HG03460 (cell line): ENCODE results near the gene GPSM3.
A peak's percentile ranks its signal among the peaks of the same experiment; 100 is the strongest.
"Not testable (repeated sequence)": the region's sequence is repeated elsewhere in the genome, so short reads cannot be mapped to it uniquely, and the experiment has no call there.

Experiments
- ATAC-seq: cut with Tn5 transposase; IDR thresholded peaks from one replicate; pipeline ENCODE4 v1.9.1; 2021; ENCODE audit not compliant: unreplicated experiment

The GPSM3 gene

GRCh38 chr6:32188381-32189068 lies 3.9 kb downstream of the GPSM3 start:
- no peak for ATAC-seq

GRCh38 chr6:32187725-32188380 lies 4.6 kb downstream of the GPSM3 start:
- ATAC-seq = not testable (repeated sequence)

DNA sequence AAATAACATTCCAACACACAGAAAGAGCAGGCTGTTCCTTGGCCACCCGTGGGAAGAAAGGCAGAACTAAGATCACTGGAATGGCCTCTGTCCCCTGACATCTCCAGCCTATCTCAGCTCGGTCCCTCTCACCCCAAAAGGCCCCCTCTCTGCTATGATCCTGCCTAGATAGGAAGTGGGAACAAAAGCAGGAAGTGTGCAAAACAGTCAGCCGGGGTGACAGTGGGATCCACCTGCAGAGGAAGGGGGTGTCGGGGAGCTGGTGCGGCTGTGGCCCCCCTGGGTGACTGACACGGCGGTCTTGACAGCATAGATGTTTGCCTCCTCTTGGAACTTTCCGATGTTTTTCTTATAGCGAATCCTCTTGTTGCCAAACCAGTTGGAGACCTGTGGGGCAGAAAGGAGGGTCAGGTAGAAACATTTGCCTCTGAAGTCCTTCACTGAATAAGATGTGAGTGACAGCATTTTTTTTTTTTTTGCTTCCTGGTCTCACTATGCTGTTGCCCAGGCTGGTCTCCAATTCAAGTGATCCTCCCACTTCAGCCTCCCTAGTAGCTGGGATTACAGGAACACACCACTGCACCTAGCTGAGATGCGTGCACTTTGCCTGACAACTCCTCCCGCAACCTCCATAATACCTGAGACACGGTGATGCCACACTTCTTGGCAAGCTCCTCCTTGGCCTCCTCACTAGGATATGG lies 5.3 kb downstream of the GPSM3 start:
- ATAC-seq = no peak

DNA sequence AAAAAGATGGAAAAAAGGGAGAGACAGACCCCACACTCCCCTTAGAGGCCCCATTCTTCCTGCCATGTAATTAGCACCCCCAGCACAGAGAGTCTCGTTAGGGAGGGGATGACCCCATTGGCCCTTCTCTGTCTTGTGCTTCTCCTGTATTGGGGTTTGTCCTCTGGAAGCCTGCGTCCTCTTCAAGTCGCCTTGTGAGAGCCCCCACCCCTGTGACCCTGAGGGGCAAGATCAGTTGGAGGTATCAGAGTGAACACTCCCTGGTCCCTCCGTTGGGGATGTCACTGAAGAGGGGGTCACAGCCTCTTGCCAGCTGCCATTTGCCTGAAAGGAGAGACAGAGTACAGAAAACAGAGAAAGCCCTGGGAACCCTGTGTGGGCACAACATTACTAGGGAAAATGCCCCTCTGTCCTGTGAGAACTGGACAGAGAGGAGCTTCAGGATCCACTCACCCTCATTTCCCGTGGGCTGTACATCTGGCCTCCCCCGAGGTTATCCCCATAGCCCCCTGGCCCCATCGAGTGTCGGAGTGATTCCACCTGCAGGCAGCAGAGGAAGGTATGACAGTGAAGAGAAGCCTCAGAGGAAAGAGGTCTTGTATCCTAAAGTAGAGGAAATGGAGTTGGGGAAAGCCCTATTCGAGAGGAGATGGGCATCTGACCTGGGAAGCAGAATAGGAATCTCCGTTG lies 6.1 kb downstream of the GPSM3 start:
- not testable (repeated sequence) for ATAC-seq

DNA sequence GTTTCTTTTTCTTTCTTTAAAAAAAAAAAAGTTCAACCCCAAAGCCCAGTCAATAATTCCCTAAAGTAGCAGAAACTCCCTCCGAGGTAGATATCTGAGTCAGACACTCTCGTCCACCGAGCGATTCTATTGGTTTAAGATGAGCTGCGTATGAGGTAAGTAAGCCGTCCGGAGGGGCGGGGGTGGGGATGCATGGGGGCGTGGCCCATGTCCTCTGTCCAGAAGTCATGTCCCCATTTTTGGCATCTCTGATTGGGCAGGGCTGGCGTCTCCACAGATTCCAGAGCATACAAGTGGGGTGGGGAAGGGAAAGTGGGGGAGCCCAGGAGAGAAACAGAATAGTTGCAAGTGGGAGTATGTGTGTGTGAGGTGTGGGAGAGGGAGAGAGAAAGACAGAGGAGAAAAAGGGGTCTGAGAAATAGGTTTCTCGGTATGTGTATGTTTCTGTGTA lies 6.7 kb downstream of the GPSM3 start:
- not testable (repeated sequence) for ATAC-seq

GRCh38 chr6:32184084-32184640 lies 8.3 kb downstream of the GPSM3 start, which contains the start of gene AGER:
Gene AGER (minus strand): TSS chr6:32184253. CDS start chr6:32184222, 31 bp downstream.
- no peak for ATAC-seq

GRCh38 chr6:32183483-32184083 lies 8.9 kb downstream of the GPSM3 start:
- ATAC-seq = no peak

DNA sequence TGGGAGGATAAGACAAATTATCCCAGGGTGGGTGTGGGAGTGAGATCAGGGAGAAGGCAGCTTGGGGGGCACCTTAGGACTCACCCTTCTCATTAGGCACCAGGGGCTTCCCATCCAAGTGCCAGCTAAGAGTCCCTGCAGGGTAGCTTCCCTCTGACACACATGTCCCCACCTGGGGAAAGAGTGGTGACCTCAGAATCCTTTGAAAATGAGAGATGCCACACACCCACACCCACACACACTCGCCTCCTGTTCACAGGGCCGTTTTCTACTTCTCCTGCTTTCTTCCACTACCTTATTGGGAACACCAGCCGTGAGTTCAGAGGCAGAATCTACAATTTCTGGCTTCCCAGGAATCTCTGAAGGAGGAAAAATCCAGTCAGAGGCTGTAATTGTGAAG lies 9.4 kb downstream of the GPSM3 start:
- no peak for ATAC-seq

DNA sequence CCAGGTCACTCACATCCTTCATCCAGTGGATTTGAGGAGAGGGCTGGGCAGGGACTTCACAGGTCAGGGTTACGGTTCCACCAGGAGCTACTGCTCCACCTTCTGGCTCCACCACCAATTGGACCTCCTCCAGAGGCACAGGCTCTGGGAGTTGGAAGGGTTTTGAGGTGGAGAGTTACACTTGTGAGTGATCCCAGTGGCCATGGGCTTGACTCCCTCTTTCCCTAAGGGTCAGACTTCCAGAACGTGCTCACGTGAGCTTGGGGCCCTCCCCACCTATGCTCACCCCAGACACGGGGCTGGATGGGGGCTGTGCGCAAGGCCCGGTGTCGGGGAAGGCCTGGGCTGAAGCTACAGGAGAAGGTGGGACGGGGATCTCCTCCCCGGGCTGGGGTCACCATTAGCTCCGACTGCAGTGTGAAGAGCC lies 9.9 kb downstream of the GPSM3 start:
- ATAC-seq = no peak

- no peak for ATAC-seq
Observed at GRCh38 chr6:32181915-32182529, 10.4 kb downstream of the GPSM3 start.

- no peak for ATAC-seq
Observed at GRCh38 chr6:32181148-32181702, 11.2 kb downstream of the GPSM3 start.

- no peak for ATAC-seq
Observed at GRCh38 chr6:32179766-32180405, 12.6 kb downstream of the GPSM3 start.

GRCh38 chr6:32178547-32179440 lies 13.6 kb downstream of the GPSM3 start:
- ATAC-seq = no peak

DNA sequence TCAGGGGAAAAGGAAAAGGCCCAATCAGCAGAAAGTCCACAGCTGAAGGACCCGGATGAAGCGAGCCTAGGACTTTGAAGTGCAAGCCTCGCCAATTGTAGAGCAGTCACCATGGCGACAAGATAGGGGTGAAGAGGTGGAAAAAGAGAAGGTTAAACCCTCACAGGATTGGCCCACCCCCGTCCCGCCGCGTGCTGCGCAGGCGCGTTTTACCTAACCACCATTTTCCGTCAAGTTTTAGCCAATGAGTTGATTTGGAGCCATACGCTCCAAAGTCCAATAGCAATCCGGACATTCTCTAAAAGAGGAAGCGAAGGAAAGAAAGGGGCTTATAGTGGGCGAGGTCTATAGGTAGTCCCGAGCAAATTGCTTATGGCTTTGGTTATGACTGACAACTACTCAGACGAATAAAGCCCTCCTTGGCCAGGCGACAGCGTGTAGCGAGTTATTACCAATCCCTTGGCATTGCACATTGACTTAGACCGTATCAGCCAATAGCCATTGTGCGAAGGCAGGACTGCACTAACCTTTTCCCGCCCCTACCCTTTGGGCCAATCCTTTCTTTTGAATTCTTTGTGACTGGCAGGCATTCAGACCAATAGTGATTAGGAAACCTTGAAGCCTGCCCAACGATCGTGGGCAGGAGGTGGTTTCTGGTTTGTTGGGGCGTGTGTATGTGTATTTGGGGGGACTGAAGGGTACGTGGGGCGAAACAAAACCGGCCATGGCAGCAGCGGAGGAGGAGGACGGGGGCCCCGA lies 14.5 kb downstream of the GPSM3 start, which contains the start of gene RNF5:
TSS of gene RNF5 (plus strand) at position 618 of the 759 bp plus-strand sequence. CDS start at position 725, 107 bp downstream.
- ATAC-seq = peak; percentile 77

DNA sequence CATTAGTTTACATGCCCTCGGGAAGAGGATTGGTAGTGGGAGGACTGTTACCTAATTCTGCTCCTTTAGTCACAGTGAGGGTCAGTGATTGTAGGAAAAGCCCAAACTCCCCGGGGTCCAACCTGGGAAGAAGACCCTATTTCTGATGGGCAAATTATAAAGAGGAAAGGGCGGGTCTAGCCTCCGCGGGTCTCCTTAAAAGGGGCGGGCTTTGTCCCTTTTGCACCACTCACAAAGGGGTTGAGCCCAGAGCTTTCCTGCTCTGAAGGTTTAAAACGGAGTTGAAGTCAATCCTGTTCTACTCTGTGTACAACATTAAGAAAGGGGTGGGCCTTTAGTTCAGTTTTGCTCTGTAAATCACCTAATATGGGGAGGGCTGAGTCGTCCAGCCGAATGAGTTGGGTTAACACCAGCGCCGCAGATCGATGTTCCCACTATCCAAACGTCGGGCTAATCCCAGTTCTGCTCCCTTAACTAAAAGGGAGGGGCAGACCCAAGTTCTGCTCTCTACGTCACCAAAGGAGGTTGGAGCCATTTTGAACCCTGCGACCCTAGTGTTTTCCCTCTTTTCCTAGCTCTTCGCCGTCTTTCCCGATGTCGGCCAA lies 15.2 kb downstream of the GPSM3 start:
- no peak for ATAC-seq

DNA sequence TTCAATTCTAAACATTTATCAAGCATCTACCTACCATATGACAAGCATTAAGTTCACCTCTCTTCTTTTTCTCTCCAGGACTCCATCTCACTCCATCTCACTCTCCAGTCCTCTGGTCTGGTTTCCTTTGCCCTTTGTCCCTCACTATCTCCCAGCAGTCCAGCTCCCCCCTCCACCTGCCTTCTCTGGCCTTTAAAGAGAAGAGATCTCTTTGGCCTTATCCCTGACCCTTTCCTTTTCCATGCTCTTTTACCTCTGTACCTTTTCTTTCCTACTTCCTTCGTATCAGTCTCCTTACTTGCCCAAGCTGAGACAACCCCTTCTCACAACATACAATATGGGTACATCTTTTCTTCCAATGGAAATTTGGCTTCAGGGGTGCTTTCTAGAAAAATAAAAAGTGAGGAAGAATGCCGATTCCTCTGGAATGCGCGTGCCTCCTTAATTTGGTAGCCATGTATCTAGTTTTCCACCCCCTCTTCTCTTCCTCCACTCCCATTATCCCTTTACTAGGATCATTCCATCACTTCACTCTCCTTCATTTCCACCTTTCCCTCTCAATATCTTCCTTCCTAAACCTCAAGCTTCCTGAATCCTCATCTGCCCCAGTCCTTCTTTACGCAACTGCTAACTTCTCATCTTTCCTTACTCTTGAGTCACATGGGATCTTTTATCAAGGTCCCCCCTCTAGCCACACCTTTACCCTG lies 15.8 kb downstream of the GPSM3 start:
- no peak for ATAC-seq
